WERI-Rb-1 (cell line): ENCODE results near the gene PXYLP1.

ENCODE experiments used
- DNase-seq: peaks from one replicate; pipeline ENCODE4 v3.0.0-alpha.2; 2020
- H3K27ac ChIP-seq: fragments of 250-450 bp; sonication (Bioruptor Pico); 2 replicates; pipeline ENCODE4 v1.5.1; 2020; ENCODE audit warnings: mild to moderate bottlenecking, moderate library complexity
- H3K27me3 ChIP-seq: fragments of 250-450 bp; sonication (Bioruptor Pico); 2 replicates; pipeline ENCODE4 v1.5.1; 2021; ENCODE audit warnings: mild to moderate bottlenecking, low read depth, moderate library complexity; ENCODE audit not compliant: insufficient read depth, severe bottlenecking
- H3K36me3 ChIP-seq: fragments of 250-450 bp; sonication (Bioruptor Pico); 2 replicates; pipeline ENCODE4 v1.5.1; 2020; ENCODE audit warnings: mild to moderate bottlenecking, moderate library complexity
- H3K4me3 ChIP-seq: 2 replicates; pipeline ENCODE4 v1.5.1; 2011; ENCODE audit warnings: low read depth, mild to moderate bottlenecking, control low read depth, low read length
- H3K9me3 ChIP-seq: fragments of 250-450 bp; sonication (Bioruptor Pico); 2 replicates; pipeline ENCODE4 v1.5.1; 2021; ENCODE audit warnings: mild to moderate bottlenecking, moderate library complexity; ENCODE audit not compliant: severe bottlenecking
- CTCF ChIP-seq: IDR thresholded peaks from 2 replicates; pipeline ENCODE4 v1.5.1; 2011; ENCODE audit warnings: low read depth, mild to moderate bottlenecking, control low read depth, inconsistent platforms, low read length

Gene PXYLP1

GRCh38 chr3:141328286-141329166 is 96.9 kb downstream of the PXYLP1 start:
- H3K4me3 ChIP-seq = no peak overlapping the region
- no peaks in the 10 kb centered on the region for H3K27me3 ChIP-seq
- DNase-seq = no peak
- TF ChIP-seq CTCF = no peak
- no peaks in the 10 kb centered on the region for H3K9me3 ChIP-seq
- H3K36me3 ChIP-seq = no peaks in the 10 kb centered on the region
- no peak overlapping the region for H3K27ac ChIP-seq

GRCh38 chr3:141330235-141330634 is 98.6 kb downstream of the PXYLP1 start:
- no peaks in the 10 kb centered on the region for H3K27me3 ChIP-seq
- TF ChIP-seq CTCF = no peak
- H3K9me3 ChIP-seq = no peaks in the 10 kb centered on the region
- no peaks in the 10 kb centered on the region for H3K36me3 ChIP-seq
- H3K27ac ChIP-seq = no peak overlapping the region
- H3K4me3 ChIP-seq = no peak overlapping the region
- DNase-seq = no peak

GRCh38 chr3:141330718-141331376 is 99.2 kb downstream of the PXYLP1 start:
- no peaks in the 10 kb centered on the region for H3K9me3 ChIP-seq
- no peak for TF ChIP-seq CTCF
- no peaks in the 10 kb centered on the region for H3K36me3 ChIP-seq
- no peak for DNase-seq
- no peak overlapping the region for H3K4me3 ChIP-seq
- H3K27ac ChIP-seq = no peak overlapping the region
- H3K27me3 ChIP-seq = no peaks in the 10 kb centered on the region

- Histone ChIP-seq H3K36me3 (no peaks in the 10 kb centered on the region), H3K27me3 (no peaks in the 10 kb centered on the region), H3K4me3 (no peak overlapping the region), H3K9me3 (no peaks in the 10 kb centered on the region), H3K27ac (no peak overlapping the region)
- no peak for DNase-seq
- TF ChIP-seq CTCF = no peak
These were observed 100.0 kb downstream of the PXYLP1 start for GRCh38 chr3:141331377-141332318.

GRCh38 chr3:141332416-141332815 is 100.8 kb downstream of the PXYLP1 start:
- Histone ChIP-seq H3K4me3 (no peak overlapping the region), H3K36me3 (no peaks in the 10 kb centered on the region), H3K27ac (no peak overlapping the region), H3K9me3 (no peaks in the 10 kb centered on the region), H3K27me3 (no peaks in the 10 kb centered on the region)
- no peak for TF ChIP-seq CTCF
- DNase-seq = no peak
